ENCODE measurements around the gene RND1.

GRCh38 chr12:48903363-48903981 is 37.8 kb upstream of the RND1 start:
- TF ChIP-seq, protein P1, sequence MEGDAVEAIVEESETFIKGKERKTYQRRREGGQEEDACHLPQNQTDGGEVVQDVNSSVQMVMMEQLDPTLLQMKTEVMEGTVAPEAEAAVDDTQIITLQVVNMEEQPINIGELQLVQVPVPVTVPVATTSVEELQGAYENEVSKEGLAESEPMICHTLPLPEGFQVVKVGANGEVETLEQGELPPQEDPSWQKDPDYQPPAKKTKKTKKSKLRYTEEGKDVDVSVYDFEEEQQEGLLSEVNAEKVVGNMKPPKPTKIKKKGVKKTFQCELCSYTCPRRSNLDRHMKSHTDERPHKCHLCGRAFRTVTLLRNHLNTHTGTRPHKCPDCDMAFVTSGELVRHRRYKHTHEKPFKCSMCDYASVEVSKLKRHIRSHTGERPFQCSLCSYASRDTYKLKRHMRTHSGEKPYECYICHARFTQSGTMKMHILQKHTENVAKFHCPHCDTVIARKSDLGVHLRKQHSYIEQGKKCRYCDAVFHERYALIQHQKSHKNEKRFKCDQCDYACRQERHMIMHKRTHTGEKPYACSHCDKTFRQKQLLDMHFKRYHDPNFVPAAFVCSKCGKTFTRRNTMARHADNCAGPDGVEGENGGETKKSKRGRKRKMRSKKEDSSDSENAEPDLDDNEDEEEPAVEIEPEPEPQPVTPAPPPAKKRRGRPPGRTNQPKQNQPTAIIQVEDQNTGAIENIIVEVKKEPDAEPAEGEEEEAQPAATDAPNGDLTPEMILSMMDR (conservative IDR thresholded peaks at IDR 0.05; ENCODE audit: low read length), result no peak
- TF ChIP-seq EZH2phosphoT487 (IDR thresholded peaks at IDR 0.05; ENCODE audit: borderline replicate concordance, low read depth, low read length), result no peak
